Stomach (tissue), 4 donors: ENCODE data around the gene GDF11.

ENCODE experiments used
- CTCF ChIP-seq, 7 experiments: fragments of 450-650 bp in 4 of 7; fragments of 200-600 bp in 3 of 7; sonication (generic) in 3 of 7; IDR thresholded peaks; one replicate each; pipeline ENCODE4 v1.5.1; 2016 to 2019; ENCODE audit warnings: antibody characterized with exemption in 7 of 7, control low read depth in 2 of 7, mild to moderate bottlenecking in 1 of 7
- EP300 ChIP-seq: sonication (generic); formaldehyde crosslinking; IDR thresholded peaks from one replicate; pipeline ENCODE4 v1.6.1; 2017; ENCODE audit warnings: antibody characterized with exemption
- POLR2A ChIP-seq, 4 donors: fragments of 450-650 bp; IDR thresholded peaks; one replicate each; pipeline ENCODE4 v1.6.1; 2016; ENCODE audit warnings: antibody characterized with exemption in 4 of 4, control low read depth in 2 of 4, mild to moderate bottlenecking in 1 of 4, moderate library complexity in 1 of 4
- POLR2AphosphoS5 ChIP-seq, 3 donors: sonication (generic); formaldehyde crosslinking; IDR thresholded peaks; one replicate each; pipeline ENCODE4 v1.6.1; 2016; ENCODE audit warnings: antibody characterized with exemption in 3 of 3

GRCh38 chr12:55737581-55738122 lies 5.3 kb upstream of the GDF11 start:
- TF ChIP-seq CTCF (IDR thresholded peaks at IDR 0.05) (no peak), POLR2A (IDR thresholded peaks at IDR 0.05) (no peak), POLR2AphosphoS5 (IDR thresholded peaks at IDR 0.05) (no peak), EP300 (no peak)
